Stomach (tissue), 9 donors: ENCODE results near the gene PLPP3. TPM values are rescaled to one million over a fixed set of nuclear protein-coding genes. Genes with fewer than 3 reads are reported as not detected.

Source experiments
- DNase-seq, 2 donors: peaks; one replicate each; pipeline versions ENCODE4 v3.0.0 to v3.0.0-alpha.2; 2013 to 2019
- H3K27ac ChIP-seq, 5 donors: fragments of 200-600 bp in 4 of 5; sonication (generic) in 4 of 5; one replicate each; pipeline ENCODE4 v1.5.1; 2013 to 2019; ENCODE audit warnings: mild to moderate bottlenecking in 1 of 5, moderate library complexity in 1 of 5
- H3K27me3 ChIP-seq, 3 donors: fragments of 200-600 bp; sonication (generic); one replicate each; pipeline ENCODE4 v1.5.1; 2017 to 2019; ENCODE audit warnings: mixed run types in 1 of 3
- H3K36me3 ChIP-seq, 4 donors: fragments of 200-600 bp; sonication (generic); 1 replicate in 3 of 4; 2 replicates in 1 of 4; pipeline ENCODE4 v1.5.1; 2016 to 2019
- H3K4me1 ChIP-seq, 4 donors: fragments of 200-600 bp; sonication (generic); one replicate each; pipeline ENCODE4 v1.5.1; 2016 to 2019
- H3K4me3 ChIP-seq, 4 donors: fragments of 200-600 bp; sonication (generic) in 3 of 4; one replicate each; pipeline ENCODE4 v1.5.1; 2016 to 2019; ENCODE audit warnings: mild to moderate bottlenecking in 1 of 4
- H3K9me3 ChIP-seq, 4 donors: fragments of 200-600 bp; sonication (generic); one replicate each; pipeline ENCODE4 v1.5.1; 2016 to 2019
- CTCF ChIP-seq, 7 experiments: fragments of 450-650 bp in 4 of 7; fragments of 200-600 bp in 3 of 7; sonication (generic) in 3 of 7; IDR thresholded peaks; one replicate each; pipeline ENCODE4 v1.5.1; 2016 to 2019; ENCODE audit warnings: antibody characterized with exemption in 7 of 7, control low read depth in 2 of 7, mild to moderate bottlenecking in 1 of 7
- EP300 ChIP-seq: sonication (generic); formaldehyde crosslinking; IDR thresholded peaks from one replicate; pipeline ENCODE4 v1.6.1; 2017; ENCODE audit warnings: antibody characterized with exemption
- POLR2A ChIP-seq, 4 donors: fragments of 450-650 bp; IDR thresholded peaks; one replicate each; pipeline ENCODE4 v1.6.1; 2016; ENCODE audit warnings: antibody characterized with exemption in 4 of 4, control low read depth in 2 of 4, mild to moderate bottlenecking in 1 of 4, moderate library complexity in 1 of 4
- POLR2AphosphoS5 ChIP-seq, 3 donors: sonication (generic); formaldehyde crosslinking; IDR thresholded peaks; one replicate each; pipeline ENCODE4 v1.6.1; 2016; ENCODE audit warnings: antibody characterized with exemption in 3 of 3
- WGBS, 5 donors: extraction: QIAGEN DNeasy Blood & Tissue Kit in 3 of 5; methylation state at CpG; one replicate each; pipeline versions ENCODE4 v1.1.5 to v1.1.7; 2013 to 2018; 5-methylcytosine and 5-hydroxymethylcytosine counted together
- intact Hi-C: fragments of 100-400 bp; cut with DNase I; formaldehyde crosslinking; loops from one replicate; pipeline ENCODE4 v1.15.1; 2023; ENCODE audit warnings: low total_unique reads
- polyA plus RNA-seq, 3 donors: library from polyadenylated mRNA; stranded (reverse); fragments of 200-250 nt; gene quantifications; one replicate each; pipeline ENCODE4 v1.2.3, GENCODE V29; 2013
- total RNA-seq, 5 donors: library from RNA; depleted of rRNA; stranded (reverse); fragments of >200 nt; gene quantifications; one replicate each; pipeline versions ENCODE4 v1.1.0 to v1.2.3, GENCODE V29; 2014 to 2016
- donor health status: healthy with polysubstance abuse.
- donor health status: Bipolar disorder and iron deficiency.
- donor health status: healthy.

Gene PLPP3
- total and polyA plus RNA-seq, 8 donors = 11.1 to 145 (median 46.1) TPM

- TF ChIP-seq CTCF (IDR thresholded peaks at IDR 0.05) = no peak
- TF ChIP-seq EP300 = no peak
- TF ChIP-seq POLR2AphosphoS5 (IDR thresholded peaks at IDR 0.05) = peak in 2 of 3 donors; percentile 69 to 77
- no peak for TF ChIP-seq POLR2A (IDR thresholded peaks at IDR 0.05)
- intact Hi-C loops = no loop called here
- peak; percentile 84 to 90 for DNase-seq
- no peaks in the 10 kb centered on the region for H3K9me3 ChIP-seq
- H3K36me3 ChIP-seq = no peaks in the 10 kb centered on the region
- no peaks in the 10 kb centered on the region for H3K27me3 ChIP-seq
- H3K27ac ChIP-seq = peak overlapping the region; percentile 95 to 97 (median 95)
- peak overlapping the region; percentile 83 to 93 (median 86) for H3K4me3 ChIP-seq
- peaks cover 17 to 52% (median 31%) of the 10 kb centered on the region in 4 donors for H3K4me1 ChIP-seq
- WGBS, 5 donors = 1 to 2% (median 1%) methylated on average over 23 to 64 of the region's 64 CpGs
These were observed 1.0 kb downstream of the PLPP3 start for GRCh38 chr1:56578138-56578962.

DNA sequence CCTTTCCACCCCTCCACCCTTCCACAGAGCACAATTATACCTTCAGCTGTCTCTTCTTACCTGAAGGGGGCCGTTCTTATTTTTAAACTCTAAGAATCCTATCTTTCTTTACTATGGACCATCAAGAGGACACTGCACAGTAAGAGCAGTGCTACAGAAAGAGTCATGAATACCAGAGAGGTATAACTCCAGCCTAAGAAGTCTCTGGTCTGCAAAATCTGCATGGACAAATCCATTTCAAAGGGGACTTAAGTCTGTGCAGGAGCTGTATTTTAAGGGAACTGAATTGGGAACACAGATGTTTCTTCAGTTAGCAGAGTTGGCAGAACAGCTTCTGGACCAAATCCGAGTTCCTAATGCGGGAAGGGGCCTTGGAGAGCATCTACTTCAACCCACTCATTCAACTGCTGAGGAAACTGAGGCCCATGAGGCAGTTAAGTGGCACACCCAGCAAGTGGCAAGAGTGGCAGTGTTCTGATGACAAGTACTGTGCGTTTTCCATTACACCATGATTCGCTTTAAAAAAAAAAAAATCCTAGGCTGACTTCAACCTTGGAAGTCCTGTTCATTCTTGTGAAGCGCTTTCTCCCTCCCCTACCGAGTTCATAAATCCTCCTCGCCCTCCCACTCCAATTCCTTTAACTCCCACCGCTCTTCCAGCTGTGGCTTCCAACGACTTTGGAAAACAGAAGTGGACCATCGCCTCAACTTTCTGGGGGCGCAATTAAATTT, 1.8 kb downstream of the PLPP3 start:
- Histone ChIP-seq H3K4me1 (peaks cover 25 to 60% (median 38%) of the 10 kb centered on the region in 4 donors), H3K27ac (peak overlapping the region; percentile 95 to 97 (median 95)), H3K27me3 (no peaks in the 10 kb centered on the region), H3K36me3 (no peaks in the 10 kb centered on the region), H3K9me3 (no peaks in the 10 kb centered on the region), H3K4me3 (peak overlapping the region; percentile 83 to 93 (median 86))
- intact Hi-C loops = no loop called here
- 13 to 23% (median 16%) methylated on average over 12 of the region's 12 CpGs for WGBS, 5 donors
- TF ChIP-seq POLR2A (IDR thresholded peaks at IDR 0.05) = no peak
- no peak for TF ChIP-seq EP300
- TF ChIP-seq POLR2AphosphoS5 (IDR thresholded peaks at IDR 0.05) = no peak
- peak in 1 of 7 experiments; percentile 20 for TF ChIP-seq CTCF (IDR thresholded peaks at IDR 0.05)
- peak in 1 of 2 donors; percentile 53 for DNase-seq

- no peaks in the 10 kb centered on the region for H3K36me3 ChIP-seq
- peak overlapping the region; percentile 95 to 97 (median 95) for H3K27ac ChIP-seq
- no peaks in the 10 kb centered on the region for H3K9me3 ChIP-seq
- WGBS, 5 donors = 0 to 9% (median 0%) methylated on average over 1 of the region's 1 CpG
- TF ChIP-seq EP300 (no peak), CTCF (IDR thresholded peaks at IDR 0.05) (peak in 1 of 7 experiments; percentile 15)
- intact Hi-C loops = no loop called here
- DNase-seq = peak in 1 of 2 donors; percentile 65
- H3K4me1 ChIP-seq = peaks cover 30 to 66% (median 44%) of the 10 kb centered on the region in 4 donors
- no peaks in the 10 kb centered on the region for H3K27me3 ChIP-seq
- peak overlapping the region; percentile 83 to 93 (median 86) for H3K4me3 ChIP-seq
These were observed 2.4 kb downstream of the PLPP3 start for GRCh38 chr1:56576880-56577405.

DNA sequence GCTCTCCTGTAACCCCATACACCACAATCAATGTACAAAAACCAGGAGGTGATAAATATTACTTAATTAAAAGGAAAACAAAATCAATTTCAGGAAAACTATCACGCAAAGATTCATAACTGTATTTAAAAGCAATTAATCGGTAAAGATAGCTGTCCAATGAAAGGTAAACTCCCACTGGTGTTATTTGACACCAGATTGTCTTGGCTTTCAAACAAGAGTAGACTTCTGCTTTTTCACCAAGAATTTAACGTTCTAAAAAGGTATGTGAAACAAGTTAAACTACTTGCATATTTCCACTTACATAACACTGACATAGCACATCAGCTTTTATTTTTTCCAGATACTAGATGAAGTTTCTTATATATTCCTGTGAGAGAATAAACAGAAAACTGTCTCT, 3.5 kb downstream of the PLPP3 start:
- H3K27me3 ChIP-seq = no peaks in the 10 kb centered on the region
- H3K4me3 ChIP-seq = peak overlapping the region; percentile 83 to 93 (median 86)
- H3K4me1 ChIP-seq = peaks cover 30 to 75% (median 55%) of the 10 kb centered on the region in 4 donors
- TF ChIP-seq POLR2AphosphoS5 (IDR thresholded peaks at IDR 0.05) (no peak), POLR2A (IDR thresholded peaks at IDR 0.05) (no peak), CTCF (IDR thresholded peaks at IDR 0.05) (no peak), EP300 (no peak)
- no peaks in the 10 kb centered on the region for H3K36me3 ChIP-seq
- intact Hi-C loops = no loop called here
- WGBS, 5 donors = 13 to 32% (median 28%) methylated on average over 3 of the region's 3 CpGs
- no peak for DNase-seq
- H3K27ac ChIP-seq = peak overlapping the region in 2 of 5 donors; percentile 95 to 97
- H3K9me3 ChIP-seq = no peaks in the 10 kb centered on the region
